T47D (cell line): ENCODE results near the gene POLRMT.

ENCODE experiments used
- DNase-seq, 2 experiments: peaks; one replicate each; pipeline versions ENCODE4 v3.0.0 to v3.0.0-alpha.2; 2011 to 2012; ENCODE audit warnings: low read depth in 1 of 2, low spot score in 1 of 2
- JUND ChIP-seq: IDR thresholded peaks from 2 replicates; pipeline ENCODE4 v1.6.1; 2012; ENCODE audit warnings: low read depth
- in situ Hi-C: cut with HindIII; loops from 2 replicates; pipeline ENCODE4 v1.10.0; 2016; ENCODE audit warnings: low sequenced_read_pairs, low pct_unique_long_range_greater_than_20kb

POLRMT gene

DNA sequence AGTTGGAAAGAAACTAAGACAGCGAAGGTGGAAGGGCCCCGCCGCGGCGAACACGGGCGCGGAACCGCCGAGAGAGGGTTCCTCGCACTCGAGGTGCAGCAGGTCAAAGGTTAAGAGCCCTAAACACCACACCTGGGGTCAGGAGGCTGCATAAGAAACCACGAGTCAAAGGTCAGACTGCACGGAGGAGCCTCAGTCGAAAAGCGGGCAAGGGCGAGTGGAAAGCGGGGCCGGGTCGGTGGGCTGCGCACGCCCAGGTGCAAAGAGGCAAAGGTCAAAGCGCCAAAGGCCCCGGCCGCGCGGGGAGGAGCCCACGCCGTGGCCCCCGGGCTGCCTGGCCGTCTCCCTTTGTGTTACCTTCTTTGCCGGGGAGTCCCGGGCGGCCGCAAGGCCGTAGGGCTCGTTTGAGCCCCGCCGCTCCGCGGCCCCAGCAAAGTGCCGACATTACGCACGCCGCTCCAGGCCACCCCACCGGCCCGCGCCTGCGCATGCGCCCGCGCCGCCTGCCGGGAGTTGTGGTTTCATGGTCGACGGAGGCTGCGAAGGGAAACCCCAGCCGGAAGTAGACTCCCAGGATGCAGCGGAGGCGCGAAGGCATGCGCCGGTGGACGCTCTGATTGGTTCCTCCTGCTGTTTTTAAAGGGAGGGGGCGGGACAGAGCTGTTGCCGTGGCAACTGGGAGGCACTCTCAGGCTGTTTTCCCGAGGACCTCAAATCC is at the start of gene POLRMT:
POLRMT (minus strand) TSS at position 470 of the 718 bp plus-strand sequence; CDS start at position 445, 25 bp downstream.
- in situ Hi-C loops: no loop called here
- TF ChIP-seq JUND: no peak

DNA sequence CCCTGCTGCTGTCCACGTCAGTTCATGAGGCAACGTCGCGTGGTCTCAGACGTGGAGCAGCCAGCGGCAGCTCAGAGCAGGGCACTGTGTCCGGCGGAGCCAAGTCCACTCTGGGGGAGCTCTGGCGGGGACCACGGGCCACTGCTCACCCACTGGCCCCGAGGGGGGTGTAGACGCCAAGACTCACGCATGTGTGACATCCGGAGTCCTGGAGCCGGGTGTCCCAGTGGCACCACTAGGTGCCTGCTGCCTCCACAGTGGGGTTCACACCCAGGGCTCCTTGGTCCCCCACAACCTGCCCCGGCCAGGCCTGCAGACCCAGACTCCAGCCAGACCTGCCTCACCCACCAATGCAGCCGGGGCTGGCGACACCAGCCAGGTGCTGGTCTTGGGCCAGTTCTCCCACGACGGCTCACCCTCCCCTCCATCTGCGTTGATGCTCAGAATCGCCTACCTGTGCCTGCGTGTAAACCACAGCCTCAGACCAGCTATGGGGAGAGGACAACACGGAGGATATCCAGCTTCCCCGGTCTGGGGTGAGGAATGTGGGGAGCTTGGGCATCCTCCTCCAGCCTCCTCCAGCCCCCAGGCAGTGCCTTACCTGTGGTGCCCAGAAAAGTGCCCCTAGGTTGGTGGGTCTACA is 49.5 kb upstream of the POLRMT start:
- in situ Hi-C loops: no loop called here
- DNase-seq: no peak
- no peak for TF ChIP-seq JUND

More for the DNA sequence above, at the start of gene POLRMT:
- peak; percentile 97 to 100 for DNase-seq

DNA sequence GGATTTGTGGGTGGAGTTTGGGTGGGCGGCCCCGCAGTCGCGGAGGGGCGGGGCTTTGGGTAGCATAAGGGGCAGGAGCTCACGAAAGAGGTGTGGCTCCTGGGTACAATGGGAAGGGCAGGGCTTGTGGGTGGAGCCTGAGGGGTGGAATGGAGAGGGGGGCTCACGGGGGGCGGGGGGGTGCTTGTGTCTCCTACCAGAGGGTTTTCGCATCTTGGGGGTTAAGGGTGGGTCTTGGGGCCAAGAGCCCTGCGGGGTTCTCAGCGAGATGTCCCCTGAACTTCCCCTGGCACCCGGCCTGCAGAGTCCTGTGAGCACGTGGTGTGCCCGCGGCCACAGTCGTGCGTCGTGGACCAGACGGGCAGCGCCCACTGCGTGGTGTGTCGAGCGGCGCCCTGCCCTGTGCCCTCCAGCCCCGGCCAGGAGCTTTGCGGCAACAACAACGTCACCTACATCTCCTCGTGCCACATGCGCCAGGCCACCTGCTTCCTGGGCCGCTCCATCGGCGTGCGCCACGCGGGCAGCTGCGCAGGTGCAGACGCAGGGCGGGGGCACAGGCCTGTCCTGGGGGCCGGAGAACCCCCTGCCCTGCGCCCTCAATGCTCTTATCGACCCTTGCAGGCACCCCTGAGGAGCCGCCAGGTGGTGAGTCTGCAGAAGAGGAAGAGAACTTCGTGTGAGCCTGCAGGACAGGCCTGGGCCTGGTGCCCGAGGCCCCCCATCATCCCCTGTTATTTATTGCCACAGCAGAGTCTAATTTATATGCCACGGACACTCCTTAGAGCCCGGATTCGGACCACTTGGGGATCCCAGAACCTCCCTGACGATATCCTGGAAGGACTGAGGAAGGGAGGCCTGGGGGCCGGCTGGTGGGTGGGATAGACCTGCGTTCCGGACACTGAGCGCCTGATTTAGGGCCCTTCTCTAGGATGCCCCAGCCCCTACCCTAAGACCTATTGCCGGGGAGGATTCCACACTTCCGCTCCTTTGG is 48.0 kb upstream of the POLRMT start:
- in situ Hi-C loops: no loop called here
- TF ChIP-seq JUND: no peak
- peak in 1 of 2 experiments; percentile 95 for DNase-seq

DNA sequence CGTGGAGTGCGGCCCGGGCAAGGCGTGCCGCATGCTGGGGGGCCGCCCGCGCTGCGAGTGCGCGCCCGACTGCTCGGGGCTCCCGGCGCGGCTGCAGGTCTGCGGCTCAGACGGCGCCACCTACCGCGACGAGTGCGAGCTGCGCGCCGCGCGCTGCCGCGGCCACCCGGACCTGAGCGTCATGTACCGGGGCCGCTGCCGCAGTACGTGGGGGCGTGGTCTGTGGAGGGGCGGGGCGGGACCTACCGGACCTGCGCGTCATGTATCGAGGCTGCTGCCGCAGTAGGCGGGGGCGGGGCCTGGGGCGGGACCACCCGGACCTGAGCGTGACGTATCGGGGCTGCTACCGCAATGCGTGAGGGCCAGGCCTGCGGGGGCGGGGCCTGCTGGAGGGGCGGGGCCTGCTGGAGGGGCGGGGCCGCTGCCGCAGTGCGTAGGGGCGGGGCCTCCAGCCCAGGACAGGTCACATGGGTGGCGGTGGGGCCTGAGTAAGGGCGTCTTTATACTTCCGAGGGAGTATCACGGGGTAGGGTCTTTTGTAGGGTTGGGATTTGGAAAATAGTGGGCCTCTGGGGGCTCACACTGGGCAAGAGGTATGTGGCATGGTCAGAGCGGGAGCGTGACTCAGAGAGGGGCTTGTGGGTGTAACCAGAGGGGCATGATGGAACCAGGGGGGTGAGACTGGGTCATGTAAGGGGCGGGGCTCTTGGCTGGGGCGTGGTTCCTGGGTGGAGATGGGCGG is 47.1 kb upstream of the POLRMT start:
- in situ Hi-C loops: no loop called here
- TF ChIP-seq JUND: no peak
- DNase-seq: peak; percentile 95 to 97

DNA sequence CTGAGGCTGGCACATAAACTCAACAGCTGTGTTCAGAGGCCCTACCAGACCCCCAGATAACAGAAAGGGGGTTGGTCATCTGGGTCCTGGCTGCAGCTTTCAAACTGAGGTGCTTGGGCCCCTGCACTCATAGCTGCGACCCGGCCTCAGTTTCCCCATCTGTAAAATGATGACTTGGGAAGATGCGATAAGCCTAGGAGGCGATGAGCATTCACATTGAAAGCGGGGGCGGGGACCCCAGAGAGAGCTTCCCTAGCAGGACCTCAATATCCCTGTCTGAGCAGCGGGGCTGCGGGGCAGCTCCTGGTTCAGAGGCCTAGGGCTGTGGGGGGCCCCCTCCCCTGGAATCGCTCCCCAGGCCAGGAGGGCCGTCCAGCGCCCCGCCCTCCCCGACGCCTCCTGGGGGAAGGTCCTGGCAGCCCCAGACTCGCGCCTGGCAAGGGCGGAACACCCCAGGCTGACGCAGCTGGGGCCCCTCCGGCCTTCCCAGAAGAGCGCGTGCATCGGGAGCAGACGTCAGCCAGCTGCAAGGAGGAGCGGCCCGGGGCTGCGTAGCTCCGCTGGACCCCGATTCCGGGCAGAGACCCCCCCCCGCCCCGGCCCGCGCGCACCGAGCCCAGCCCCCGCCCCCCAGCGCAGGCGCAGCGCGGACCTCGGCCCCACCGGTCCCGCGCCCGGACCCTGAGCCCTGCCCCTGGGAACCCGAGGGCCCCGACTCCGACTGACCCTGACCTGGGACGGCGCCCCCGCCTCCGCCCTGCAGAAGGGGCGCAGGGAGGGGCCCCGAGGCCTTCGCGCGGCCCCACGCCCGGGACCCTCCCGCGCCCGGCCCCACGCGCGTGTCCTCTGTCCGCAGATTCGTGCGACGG is 46.3 kb upstream of the POLRMT start:
- no peak for TF ChIP-seq JUND
- in situ Hi-C loops: no loop called here
- DNase-seq: peak; percentile 30 to 39

DNA sequence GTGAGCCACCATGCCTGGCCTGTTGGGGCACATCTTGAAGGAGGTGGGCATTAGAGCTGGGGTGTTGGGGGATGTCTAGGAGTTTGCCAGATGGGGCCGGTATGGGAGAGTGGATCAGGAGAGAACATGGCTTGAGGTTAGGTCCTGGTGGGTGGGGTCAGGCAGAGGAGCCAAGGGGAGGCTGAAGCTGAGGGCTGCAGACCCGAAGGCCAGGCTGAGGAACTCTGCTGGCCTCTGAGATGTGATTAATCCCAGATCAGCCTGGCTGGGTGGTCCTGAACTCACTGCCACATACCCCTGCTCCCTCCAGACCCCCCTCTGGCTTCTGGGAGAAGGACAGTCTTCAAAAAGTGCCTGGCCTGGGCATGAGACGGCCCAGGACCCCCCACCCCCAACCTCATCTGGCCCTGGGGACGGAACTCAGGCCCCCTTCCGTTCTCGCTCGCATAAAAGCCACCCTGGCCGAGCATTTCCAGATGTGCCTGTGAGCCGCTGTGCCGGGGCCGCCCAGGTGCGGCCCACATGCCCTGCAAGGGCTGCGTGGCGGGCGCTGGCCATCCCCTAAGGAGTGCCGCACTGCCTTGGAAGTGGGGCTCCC is 45.6 kb upstream of the POLRMT start:
- no peak for TF ChIP-seq JUND
- no peak for DNase-seq
- in situ Hi-C loops: no loop called here

DNA sequence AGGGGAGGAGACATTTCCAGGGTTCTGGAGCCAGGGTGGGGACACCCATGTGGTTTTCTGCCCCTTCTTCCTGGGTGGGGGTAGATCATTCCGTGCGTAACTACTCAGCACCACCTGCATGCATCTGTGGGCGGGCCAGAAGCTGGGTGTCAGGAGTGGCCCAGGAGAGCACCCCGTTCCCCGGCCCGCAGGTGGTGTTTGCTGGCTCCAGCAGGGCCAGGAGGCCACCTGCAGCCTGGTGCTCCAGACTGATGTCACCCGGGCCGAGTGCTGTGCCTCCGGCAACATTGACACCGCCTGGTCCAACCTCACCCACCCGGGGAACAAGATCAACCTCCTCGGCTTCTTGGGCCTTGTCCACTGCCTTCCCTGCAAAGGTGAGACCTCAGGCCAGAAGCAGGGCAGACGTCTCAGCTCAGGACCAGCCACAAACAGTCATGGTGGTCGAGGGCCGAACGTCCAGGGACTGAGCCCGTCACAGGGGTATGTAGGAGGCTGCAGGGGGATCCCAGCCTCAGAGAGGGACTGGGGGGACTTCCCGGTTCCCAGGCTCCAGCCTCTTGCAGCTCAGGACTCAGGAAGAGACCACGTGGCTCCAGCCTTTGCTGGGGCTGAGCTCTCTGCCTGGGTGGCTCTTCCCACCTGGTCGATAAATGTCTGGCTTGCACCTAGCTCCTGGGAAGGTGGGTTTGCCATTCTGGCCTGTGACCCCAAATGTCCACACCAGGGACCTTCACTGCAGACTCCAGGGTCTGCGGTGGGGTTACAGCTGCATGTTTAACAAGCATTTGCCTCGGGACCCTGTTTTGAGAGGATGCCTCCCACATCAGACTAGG is 44.5 kb upstream of the POLRMT start:
- no peak for TF ChIP-seq JUND
- DNase-seq: peak; percentile 54 to 61
- in situ Hi-C loops: no loop called here

GRCh38 chr19:677201-677600 is 43.9 kb upstream of the POLRMT start:
- in situ Hi-C loops: no loop called here
- TF ChIP-seq JUND: no peak
- peak; percentile 57 to 68 for DNase-seq

DNA sequence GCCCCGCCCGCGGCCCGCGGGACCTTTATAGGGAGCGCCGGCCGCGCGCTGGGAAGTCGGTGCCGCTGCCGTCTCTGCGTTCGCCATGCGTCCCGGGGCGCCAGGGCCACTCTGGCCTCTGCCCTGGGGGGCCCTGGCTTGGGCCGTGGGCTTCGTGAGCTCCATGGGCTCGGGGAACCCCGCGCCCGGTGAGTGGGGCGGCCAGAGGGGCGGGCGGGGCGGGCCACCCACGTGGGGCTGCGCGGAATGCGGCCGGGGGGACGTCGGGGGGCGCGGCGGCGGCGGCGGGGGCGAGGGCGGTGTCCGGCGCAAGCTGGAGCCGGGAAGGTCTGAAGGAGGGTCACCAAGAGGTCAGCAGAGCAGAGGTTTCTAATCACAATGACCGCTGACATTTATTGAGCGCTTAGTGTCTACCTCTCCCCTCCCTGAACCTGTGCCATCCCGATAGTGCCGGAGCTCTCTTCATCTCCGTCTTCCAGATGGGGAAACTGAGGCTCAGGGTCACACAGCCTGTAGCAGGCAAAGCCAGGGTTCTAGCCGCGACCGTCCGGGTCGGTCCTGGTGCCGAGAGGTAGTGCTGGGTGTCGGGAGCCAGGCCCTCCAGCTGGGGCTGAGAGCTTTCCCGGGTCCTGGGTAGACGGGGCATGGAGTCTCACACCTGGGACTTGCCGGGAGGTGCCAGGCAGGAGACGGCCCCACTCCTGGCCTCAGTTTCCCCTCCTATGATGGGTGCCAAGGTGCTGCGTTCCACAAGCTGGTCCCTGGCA is 43.2 kb upstream of the POLRMT start, which contains the start of gene FSTL3:
FSTL3 (plus strand) TSS at position 54 of the 767 bp plus-strand sequence; CDS start at position 86, 32 bp downstream.
- in situ Hi-C loops: no loop called here
- no peak for TF ChIP-seq JUND
- peak; percentile 30 to 46 for DNase-seq

GRCh38 chr19:676007-676338 is 42.6 kb upstream of the POLRMT start:
- no peak for TF ChIP-seq JUND
- no peak for DNase-seq
- in situ Hi-C loops: no loop called here
